Panc1 (cell line): ENCODE data around the gene CFAP45.

Experiments
- CTCF ChIP-seq: fragments of 450-650 bp; IDR thresholded peaks from 2 replicates; pipeline ENCODE4 v1.5.1; 2017; ENCODE audit warnings: mild to moderate bottlenecking
- REST ChIP-seq, 2 experiments: IDR thresholded peaks; 2 replicates each; pipeline ENCODE4 v1.6.1; 2011 to 2012; ENCODE audit warnings: low read depth in 2 of 2, control low read depth in 1 of 2, low read length in 1 of 2, mild to moderate bottlenecking in 1 of 2, moderate library complexity in 1 of 2; ENCODE audit not compliant: insufficient read depth in 1 of 2
- SIN3A ChIP-seq: IDR thresholded peaks from 2 replicates; pipeline ENCODE4 v1.6.1; 2012; ENCODE audit warnings: low read depth, mild to moderate bottlenecking, low read length, moderate library complexity, borderline replicate concordance; ENCODE audit not compliant: insufficient read depth

DNA sequence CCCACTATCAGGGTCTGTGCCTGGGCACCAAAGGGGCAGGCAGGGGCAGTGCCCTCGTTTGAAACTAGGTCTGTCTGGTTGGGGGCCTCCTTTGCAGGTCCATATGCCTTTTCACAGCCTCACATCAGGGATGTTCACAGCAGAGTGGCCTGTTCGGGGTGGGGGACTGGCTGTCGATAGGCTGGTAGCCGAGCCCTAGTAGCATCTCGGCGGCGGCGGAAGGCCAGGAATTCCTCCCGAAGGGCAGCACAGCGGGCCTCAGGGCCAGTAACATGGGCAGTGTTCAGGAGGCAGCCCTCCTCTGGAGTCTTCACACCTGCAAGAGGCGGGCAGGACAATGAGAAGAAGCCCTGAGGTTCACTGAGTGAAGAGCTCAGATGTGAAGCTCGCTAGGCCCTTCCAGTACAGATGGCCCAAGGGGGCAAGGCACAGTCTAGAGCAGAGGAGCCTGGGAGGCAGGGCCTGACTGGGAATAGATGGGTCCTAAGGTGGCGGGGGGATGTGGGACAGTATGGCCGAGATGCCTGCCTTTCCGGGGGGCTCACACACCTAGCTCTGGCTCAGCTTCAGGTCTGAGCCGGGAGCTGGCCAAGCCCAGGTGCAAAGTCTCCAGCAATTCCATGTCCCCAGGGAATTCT, 27.4 kb upstream of the CFAP45 start:
- TF ChIP-seq CTCF = no peak
- no peak for TF ChIP-seq SIN3A
- TF ChIP-seq REST (IDR thresholded peaks at IDR 0.05; ENCODE audit: insufficient read depth in 1 of 2, low read depth in 2 of 2, low read length in 1 of 2) = no peak
